ENCODE measurements around the gene WDR72. TPM values are rescaled to one million over a fixed set of nuclear protein-coding genes. Genes with fewer than 3 reads are reported as not detected.

Gene WDR72
- total RNA-seq, 2 donors from 2014 or later, result 0.08 TPM; not detected in 1

GRCh38 chr15:53539878-53540277 lies 219.6 kb downstream of the WDR72 start:
- H3K4me1 ChIP-seq, result no peaks in the 10 kb centered on the region
- no peak for TF ChIP-seq CTCF (IDR thresholded peaks at IDR 0.05)
- no peaks in the 10 kb centered on the region for H3K27me3 ChIP-seq
- H3K9me3 ChIP-seq, result no peaks in the 10 kb centered on the region
- no peak overlapping the region for H3K27ac ChIP-seq
- DNase-seq (ENCODE audit: low spot score), result no peak
- no peaks in the 10 kb centered on the region for H3K36me3 ChIP-seq
- no peak overlapping the region for H3K4me3 ChIP-seq

DNA sequence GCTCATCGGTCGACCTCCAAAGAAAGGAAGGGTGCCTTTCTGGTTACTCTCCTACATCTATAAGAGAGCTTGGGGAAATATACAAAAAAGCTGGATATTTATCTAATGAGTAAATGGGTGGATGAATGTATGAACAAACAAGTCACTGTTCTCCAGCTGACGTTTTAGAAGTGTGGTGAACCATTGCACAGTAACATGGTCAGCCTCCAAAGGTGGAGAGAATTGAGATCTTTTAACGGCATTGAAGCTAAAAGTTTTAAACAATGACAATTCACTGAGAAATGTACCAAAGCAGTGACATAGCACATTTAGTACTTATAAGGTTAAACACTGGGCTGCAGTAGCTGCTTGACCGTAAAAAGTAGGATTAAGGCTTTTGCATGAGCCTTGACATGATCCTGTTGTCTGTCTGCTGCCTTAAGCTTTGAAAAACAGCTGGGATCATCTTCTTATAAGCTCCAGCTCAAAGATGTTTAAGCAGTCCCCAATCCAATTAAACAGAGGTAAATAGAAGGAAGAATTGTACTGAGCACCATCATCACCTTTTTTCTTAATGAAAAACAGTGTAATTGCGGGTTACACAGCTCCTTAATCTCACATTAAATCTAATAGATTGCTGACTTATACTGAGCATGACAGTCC lies 222.9 kb downstream of the WDR72 start:
- no peaks in the 10 kb centered on the region for H3K9me3 ChIP-seq
- TF ChIP-seq CTCF (IDR thresholded peaks at IDR 0.05), result no peak
- H3K36me3 ChIP-seq, result no peaks in the 10 kb centered on the region
- no peaks in the 10 kb centered on the region for H3K27me3 ChIP-seq
- no peak overlapping the region for H3K27ac ChIP-seq
- no peaks in the 10 kb centered on the region for H3K4me1 ChIP-seq
- DNase-seq (ENCODE audit: low spot score), result no peak
- H3K4me3 ChIP-seq, result no peak overlapping the region

- no peaks in the 10 kb centered on the region for H3K27me3 ChIP-seq
- no peaks in the 10 kb centered on the region for H3K36me3 ChIP-seq
- no peaks in the 10 kb centered on the region for H3K9me3 ChIP-seq
- no peak for DNase-seq (ENCODE audit: low spot score)
- H3K4me3 ChIP-seq, result no peak overlapping the region
- H3K27ac ChIP-seq, result no peak overlapping the region
- no peak for TF ChIP-seq CTCF (IDR thresholded peaks at IDR 0.05)
- no peaks in the 10 kb centered on the region for H3K4me1 ChIP-seq
Measured at GRCh38 chr15:53535886-53536285, 223.6 kb downstream of the WDR72 start.

GRCh38 chr15:53534105-53534839 lies 225.2 kb downstream of the WDR72 start:
- no peak overlapping the region for H3K27ac ChIP-seq
- H3K4me1 ChIP-seq, result no peaks in the 10 kb centered on the region
- no peak for TF ChIP-seq CTCF (IDR thresholded peaks at IDR 0.05)

GRCh38 chr15:53530761-53531160 lies 228.7 kb downstream of the WDR72 start:
- Histone ChIP-seq H3K36me3 (no peaks in the 10 kb centered on the region), H3K9me3 (no peaks in the 10 kb centered on the region), H3K27me3 (no peaks in the 10 kb centered on the region), H3K4me3 (no peak overlapping the region), H3K4me1 (no peaks in the 10 kb centered on the region), H3K27ac (no peak overlapping the region)
- DNase-seq (ENCODE audit: low spot score), result no peak
- TF ChIP-seq CTCF (IDR thresholded peaks at IDR 0.05), result no peak

More at GRCh38 chr15:53534105-53534839, 225.2 kb downstream of the WDR72 start:
- no peaks in the 10 kb centered on the region for H3K9me3 ChIP-seq
- no peaks in the 10 kb centered on the region for H3K36me3 ChIP-seq
- DNase-seq (ENCODE audit: low spot score), result no peak
- no peak overlapping the region for H3K4me3 ChIP-seq
- H3K27me3 ChIP-seq, result no peaks in the 10 kb centered on the region

All from right atrium auricular region (tissue), 2 donors.